SK-N-SH treated with all-trans-retinoic acid at 6 μM for 48 hours (cell line): ENCODE data around the gene PHETA1.

Experiments
- ATAC-seq: fragments of 200-7000 bp; cut with Tn5 transposase; 3 replicates; pipeline ENCODE4 v1.9.1; 2020; ENCODE audit warnings: mild to moderate bottlenecking, moderate library complexity
- BACH2 ChIP-seq: fragments of 250-450 bp; sonication (Bioruptor Pico); IDR thresholded peaks from 2 replicates; pipeline ENCODE4 v1.9.0; 2021; ENCODE audit warnings: mild to moderate bottlenecking, borderline replicate concordance
- CSDC2 ChIP-seq: fragments of 250-450 bp; sonication (Bioruptor Pico); IDR thresholded peaks from 2 replicates; pipeline ENCODE4 v1.5.0; 2020; ENCODE audit warnings: mild to moderate bottlenecking, moderate library complexity
- CSRNP3 ChIP-seq: fragments of 250-450 bp; sonication (Bioruptor Pico); IDR thresholded peaks from 2 replicates; pipeline ENCODE4 v1.5.1; 2021; ENCODE audit warnings: mild to moderate bottlenecking, moderate library complexity
- ESRRG ChIP-seq: fragments of 250-450 bp; sonication (Bioruptor Pico); IDR thresholded peaks from 2 replicates; pipeline ENCODE4 v1.6.1; 2021; ENCODE audit warnings: mild to moderate bottlenecking
- GLIS3 ChIP-seq: fragments of 250-450 bp; sonication (Bioruptor Pico); IDR thresholded peaks from 2 replicates; pipeline ENCODE4 v1.5.0; 2020; ENCODE audit warnings: mild to moderate bottlenecking, moderate library complexity
- ISL1 ChIP-seq: fragments of 250-450 bp; sonication (Bioruptor Pico); IDR thresholded peaks from 2 replicates; pipeline ENCODE4 v2.1.2; 2022; ENCODE audit warnings: mild to moderate bottlenecking, moderate library complexity
- OSR1 ChIP-seq: fragments of 250-450 bp; sonication (Bioruptor Pico); IDR thresholded peaks from 2 replicates; pipeline ENCODE4 v1.8.0; 2022; ENCODE audit warnings: moderate library complexity, mild to moderate bottlenecking, inconsistent platforms
- POU6F1 ChIP-seq: fragments of 250-450 bp; sonication (Bioruptor Pico); IDR thresholded peaks from 2 replicates; pipeline ENCODE4 v1.8.0; 2021; ENCODE audit warnings: low read depth, mild to moderate bottlenecking, moderate library complexity, borderline replicate concordance
- RARB ChIP-seq: fragments of 250-450 bp; sonication (Bioruptor Pico); IDR thresholded peaks from 2 replicates; pipeline ENCODE4 v1.8.0; 2021; ENCODE audit warnings: mild to moderate bottlenecking, moderate library complexity
- TCF4 ChIP-seq: fragments of 250-450 bp; sonication (Bioruptor Pico); IDR thresholded peaks from 2 replicates; pipeline ENCODE4 v1.8.0; 2021; ENCODE audit warnings: mild to moderate bottlenecking, moderate library complexity, borderline replicate concordance
- TOX ChIP-seq: fragments of 250-450 bp; sonication (Bioruptor Pico); IDR thresholded peaks from 2 replicates; pipeline ENCODE4 v1.8.0; 2021; ENCODE audit warnings: mild to moderate bottlenecking, moderate library complexity, borderline replicate concordance
- TSHZ2 ChIP-seq: fragments of 250-450 bp; sonication (Bioruptor Pico); IDR thresholded peaks from 2 replicates; pipeline ENCODE4 v1.5.0; 2020; ENCODE audit warnings: mild to moderate bottlenecking, moderate library complexity
- ZFP3 ChIP-seq: fragments of 250-450 bp; sonication (Bioruptor Pico); IDR thresholded peaks from 2 replicates; pipeline ENCODE4 v1.5.0; 2020; ENCODE audit warnings: mild to moderate bottlenecking, moderate library complexity
- ZFP30 ChIP-seq: fragments of 450-650 bp; formaldehyde crosslinking; IDR thresholded peaks from 2 replicates; pipeline ENCODE4 v1.5.0; 2022; ENCODE audit warnings: mild to moderate bottlenecking, moderate library complexity
- ZNF565 ChIP-seq: fragments of 450-650 bp; formaldehyde crosslinking; conservative IDR thresholded peaks from 2 replicates; pipeline ENCODE4 v1.5.0; 2020; ENCODE audit warnings: low read depth, mild to moderate bottlenecking, moderate library complexity
- ZNF8 ChIP-seq: fragments of 450-650 bp; formaldehyde crosslinking; IDR thresholded peaks from 2 replicates; pipeline ENCODE4 v1.5.0; 2020; ENCODE audit warnings: mild to moderate bottlenecking, moderate library complexity
- TF ChIP-seq, protein P1 (sequence below): fragments of 250-450 bp; sonication (Bioruptor Pico); IDR thresholded peaks from 2 replicates; pipeline ENCODE4 v1.8.0; 2020; ENCODE audit warnings: mild to moderate bottlenecking, moderate library complexity, borderline replicate concordance

PHETA1 gene

GRCh38 chr12:111366075-111366474 lies 2.8 kb downstream of the PHETA1 start:
- ATAC-seq: no peak
- TF ChIP-seq OSR1 (CRISPR knock-in tag): no peak
- TF ChIP-seq CSDC2 (CRISPR knock-in tag): no peak
- no peak for TF ChIP-seq ZNF565 (CRISPR knock-in tag)
- no peak for TF ChIP-seq ESRRG (CRISPR knock-in tag)
- no peak for TF ChIP-seq TOX (CRISPR knock-in tag)
- TF ChIP-seq BACH2 (CRISPR knock-in tag): no peak
- no peak for TF ChIP-seq CSRNP3 (CRISPR knock-in tag)
- TF ChIP-seq, protein P1, sequence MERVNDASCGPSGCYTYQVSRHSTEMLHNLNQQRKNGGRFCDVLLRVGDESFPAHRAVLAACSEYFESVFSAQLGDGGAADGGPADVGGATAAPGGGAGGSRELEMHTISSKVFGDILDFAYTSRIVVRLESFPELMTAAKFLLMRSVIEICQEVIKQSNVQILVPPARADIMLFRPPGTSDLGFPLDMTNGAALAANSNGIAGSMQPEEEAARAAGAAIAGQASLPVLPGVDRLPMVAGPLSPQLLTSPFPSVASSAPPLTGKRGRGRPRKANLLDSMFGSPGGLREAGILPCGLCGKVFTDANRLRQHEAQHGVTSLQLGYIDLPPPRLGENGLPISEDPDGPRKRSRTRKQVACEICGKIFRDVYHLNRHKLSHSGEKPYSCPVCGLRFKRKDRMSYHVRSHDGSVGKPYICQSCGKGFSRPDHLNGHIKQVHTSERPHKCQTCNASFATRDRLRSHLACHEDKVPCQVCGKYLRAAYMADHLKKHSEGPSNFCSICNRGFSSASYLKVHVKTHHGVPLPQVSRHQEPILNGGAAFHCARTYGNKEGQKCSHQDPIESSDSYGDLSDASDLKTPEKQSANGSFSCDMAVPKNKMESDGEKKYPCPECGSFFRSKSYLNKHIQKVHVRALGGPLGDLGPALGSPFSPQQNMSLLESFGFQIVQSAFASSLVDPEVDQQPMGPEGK (CRISPR knock-in tag): no peak
- no peak for TF ChIP-seq TCF4
- no peak for TF ChIP-seq TSHZ2 (CRISPR knock-in tag)
- TF ChIP-seq RARB: no peak
- TF ChIP-seq ISL1 (CRISPR knock-in tag): no peak

DNA sequence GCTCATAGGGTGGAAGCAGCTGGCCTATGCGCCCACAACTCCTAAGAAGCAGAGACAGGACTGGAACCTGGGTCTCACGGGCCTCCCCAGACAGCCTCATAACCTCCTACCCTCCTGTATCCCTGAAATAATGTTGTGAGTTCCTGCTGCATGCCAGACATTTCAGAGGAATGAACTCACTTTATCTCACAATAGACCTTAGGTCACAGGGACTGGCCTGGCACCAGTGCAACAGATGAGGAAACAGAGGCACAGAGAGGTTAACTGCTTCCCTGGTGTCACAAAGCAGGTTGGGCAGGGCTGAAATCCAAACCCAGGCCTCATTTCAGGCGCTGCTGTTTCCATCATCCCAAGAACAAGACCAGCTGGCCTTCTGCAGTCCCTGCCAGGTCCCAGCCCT lies 5.3 kb downstream of the PHETA1 start:
- no peak for ATAC-seq
- TF ChIP-seq ZFP30 (CRISPR knock-in tag): no peak
- TF ChIP-seq CSRNP3 (CRISPR knock-in tag): no peak
- no peak for TF ChIP-seq POU6F1 (CRISPR knock-in tag)
- TF ChIP-seq ZNF8: no peak
- TF ChIP-seq BACH2 (CRISPR knock-in tag): no peak
- no peak for TF ChIP-seq ESRRG (CRISPR knock-in tag)
- TF ChIP-seq ZFP3 (CRISPR knock-in tag): no peak
- no peak for TF ChIP-seq GLIS3 (CRISPR knock-in tag)
- no peak for TF ChIP-seq TCF4
- no peak for TF ChIP-seq RARB
- no peak for TF ChIP-seq CSDC2 (CRISPR knock-in tag)

GRCh38 chr12:111362687-111363475 lies 6.0 kb downstream of the PHETA1 start:
- TF ChIP-seq ZNF8 (no peak), OSR1 (CRISPR knock-in tag) (no peak)
- ATAC-seq: no peak
